ENCODE results near the gene FADS2. TPM values are rescaled to one million over a fixed set of nuclear protein-coding genes. Genes with fewer than 3 reads are reported as not detected.

The FADS2 gene
- total and polyA plus RNA-seq, 2 of the 13 experiments (the other 11 are each of a cell fraction or from before 2014, with no cell fraction given): 90.1 to 124 TPM

DNA sequence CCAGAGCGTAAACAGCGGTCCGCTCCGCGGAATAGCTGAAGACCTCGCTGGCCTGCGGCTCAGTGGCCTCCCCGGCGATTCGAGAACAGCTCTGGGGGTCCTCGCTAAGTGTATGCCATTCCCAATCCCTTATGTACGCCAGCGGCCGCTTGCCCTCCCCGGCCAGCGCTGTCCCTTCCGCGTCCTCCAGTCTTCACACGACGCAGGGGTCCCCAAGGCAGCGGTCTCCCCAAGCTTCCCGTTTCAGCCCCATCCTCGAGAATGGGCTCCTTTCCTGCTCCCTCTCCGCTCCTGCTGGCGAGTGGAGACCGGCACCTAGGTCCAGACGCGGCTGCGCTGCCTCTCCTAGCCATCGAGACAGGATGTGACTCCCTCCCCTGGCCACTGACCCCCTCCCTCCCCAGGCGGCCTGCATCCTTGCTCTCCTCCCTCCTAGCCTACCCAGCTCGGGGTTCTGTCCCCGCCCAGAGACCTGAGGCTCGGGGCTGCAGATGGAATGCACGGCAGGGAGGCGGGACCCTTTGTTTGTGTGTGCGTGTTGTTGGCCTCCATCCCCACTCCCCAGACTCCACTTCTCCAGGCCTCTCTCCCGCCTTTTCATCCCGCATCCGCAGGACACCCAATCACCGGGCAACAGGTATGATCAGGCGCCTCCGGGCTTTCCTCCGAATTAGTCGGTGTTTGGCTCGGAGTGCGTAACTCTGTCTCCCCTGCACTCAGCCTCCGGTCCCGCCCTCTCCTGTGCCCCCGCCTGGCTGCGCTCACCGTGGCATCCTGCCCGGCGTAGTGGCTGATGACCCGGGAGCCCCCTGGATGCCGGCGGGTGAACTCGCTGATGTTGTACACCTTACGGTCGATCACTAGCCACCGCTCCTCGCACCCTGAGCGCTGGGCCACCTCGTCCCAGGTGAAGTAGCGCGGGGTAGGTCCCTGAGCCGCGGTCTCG lies 12.0 kb upstream of the FADS2 start (continued):
- TF ChIP-seq, protein P1, sequence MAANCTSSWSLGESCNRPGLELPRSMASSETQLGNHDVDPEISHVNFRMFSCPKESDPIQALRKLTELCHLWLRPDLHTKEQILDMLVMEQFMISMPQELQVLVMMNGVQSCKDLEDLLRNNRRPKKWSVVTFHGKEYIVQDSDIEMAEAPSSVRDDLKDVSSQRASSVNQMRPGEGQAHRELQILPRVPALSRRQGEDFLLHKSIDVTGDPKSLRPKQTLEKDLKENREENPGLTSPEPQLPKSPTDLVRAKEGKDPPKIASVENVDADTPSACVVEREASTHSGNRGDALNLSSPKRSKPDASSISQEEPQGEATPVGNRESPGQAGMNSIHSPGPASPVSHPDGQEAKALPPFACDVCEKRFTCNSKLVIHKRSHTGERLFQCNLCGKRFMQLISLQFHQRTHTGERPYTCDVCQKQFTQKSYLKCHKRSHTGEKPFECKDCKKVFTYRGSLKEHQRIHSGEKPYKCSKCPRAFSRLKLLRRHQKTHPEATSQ (CRISPR knock-in tag; IDR thresholded peaks at IDR 0.05; ENCODE audit: borderline replicate concordance): 0 out of 2 replicates have a peak, but pooled peaks have one; percentile 3
- TF ChIP-seq ZNF451 (CRISPR knock-in tag; IDR thresholded peaks at IDR 0.05) (no peak), BRD4 (CRISPR knock-in tag; IDR thresholded peaks at IDR 0.05) (peak; percentile 49; the same call in 1 of the 2 replicates), HNRNPH1 (optimal IDR thresholded peaks at IDR 0.05; ENCODE audit: low read depth, low read length) (no peak), GATA4 (IDR thresholded peaks at IDR 0.05; ENCODE audit: borderline replicate concordance, low read depth) (no peak), ZFP36L2 (CRISPR knock-in tag; IDR thresholded peaks at IDR 0.05) (no peak), ZFY (CRISPR knock-in tag; IDR thresholded peaks at IDR 0.05) (peak; percentile 16; the same call in 1 of the 2 replicates), ZKSCAN5 (CRISPR knock-in tag; IDR thresholded peaks at IDR 0.05) (no peak), ZNF713 (CRISPR knock-in tag; IDR thresholded peaks at IDR 0.05) (no peak), FOXJ3 (CRISPR knock-in tag; IDR thresholded peaks at IDR 0.05; ENCODE audit: borderline replicate concordance) (no peak), FLYWCH1 (CRISPR knock-in tag; IDR thresholded peaks at IDR 0.05) (no peak)
- TF ChIP-seq, protein P2, sequence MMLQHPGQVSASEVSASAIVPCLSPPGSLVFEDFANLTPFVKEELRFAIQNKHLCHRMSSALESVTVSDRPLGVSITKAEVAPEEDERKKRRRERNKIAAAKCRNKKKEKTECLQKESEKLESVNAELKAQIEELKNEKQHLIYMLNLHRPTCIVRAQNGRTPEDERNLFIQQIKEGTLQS (CRISPR knock-in tag; IDR thresholded peaks at IDR 0.05): 0 out of 2 replicates have a peak, but pooled peaks have one; percentile 9
- TF ChIP-seq, protein P3, sequence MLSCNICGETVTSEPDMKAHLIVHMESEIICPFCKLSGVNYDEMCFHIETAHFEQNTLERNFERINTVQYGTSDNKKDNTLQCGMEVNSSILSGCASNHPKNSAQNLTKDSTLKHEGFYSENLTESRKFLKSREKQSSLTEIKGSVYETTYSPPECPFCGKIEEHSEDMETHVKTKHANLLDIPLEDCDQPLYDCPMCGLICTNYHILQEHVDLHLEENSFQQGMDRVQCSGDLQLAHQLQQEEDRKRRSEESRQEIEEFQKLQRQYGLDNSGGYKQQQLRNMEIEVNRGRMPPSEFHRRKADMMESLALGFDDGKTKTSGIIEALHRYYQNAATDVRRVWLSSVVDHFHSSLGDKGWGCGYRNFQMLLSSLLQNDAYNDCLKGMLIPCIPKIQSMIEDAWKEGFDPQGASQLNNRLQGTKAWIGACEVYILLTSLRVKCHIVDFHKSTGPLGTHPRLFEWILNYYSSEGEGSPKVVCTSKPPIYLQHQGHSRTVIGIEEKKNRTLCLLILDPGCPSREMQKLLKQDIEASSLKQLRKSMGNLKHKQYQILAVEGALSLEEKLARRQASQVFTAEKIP (CRISPR knock-in tag; IDR thresholded peaks at IDR 0.05; ENCODE audit: borderline replicate concordance): no peak
- TF ChIP-seq, protein P4, sequence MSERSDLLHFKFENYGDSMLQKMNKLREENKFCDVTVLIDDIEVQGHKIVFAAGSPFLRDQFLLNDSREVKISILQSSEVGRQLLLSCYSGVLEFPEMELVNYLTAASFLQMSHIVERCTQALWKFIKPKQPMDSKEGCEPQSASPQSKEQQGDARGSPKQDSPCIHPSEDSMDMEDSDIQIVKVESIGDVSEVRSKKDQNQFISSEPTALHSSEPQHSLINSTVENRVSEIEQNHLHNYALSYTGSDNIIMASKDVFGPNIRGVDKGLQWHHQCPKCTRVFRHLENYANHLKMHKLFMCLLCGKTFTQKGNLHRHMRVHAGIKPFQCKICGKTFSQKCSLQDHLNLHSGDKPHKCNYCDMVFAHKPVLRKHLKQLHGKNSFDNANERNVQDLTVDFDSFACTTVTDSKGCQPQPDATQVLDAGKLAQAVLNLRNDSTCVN (CRISPR knock-in tag; IDR thresholded peaks at IDR 0.05; ENCODE audit: borderline replicate concordance): no peak
- TF ChIP-seq, protein P5, sequence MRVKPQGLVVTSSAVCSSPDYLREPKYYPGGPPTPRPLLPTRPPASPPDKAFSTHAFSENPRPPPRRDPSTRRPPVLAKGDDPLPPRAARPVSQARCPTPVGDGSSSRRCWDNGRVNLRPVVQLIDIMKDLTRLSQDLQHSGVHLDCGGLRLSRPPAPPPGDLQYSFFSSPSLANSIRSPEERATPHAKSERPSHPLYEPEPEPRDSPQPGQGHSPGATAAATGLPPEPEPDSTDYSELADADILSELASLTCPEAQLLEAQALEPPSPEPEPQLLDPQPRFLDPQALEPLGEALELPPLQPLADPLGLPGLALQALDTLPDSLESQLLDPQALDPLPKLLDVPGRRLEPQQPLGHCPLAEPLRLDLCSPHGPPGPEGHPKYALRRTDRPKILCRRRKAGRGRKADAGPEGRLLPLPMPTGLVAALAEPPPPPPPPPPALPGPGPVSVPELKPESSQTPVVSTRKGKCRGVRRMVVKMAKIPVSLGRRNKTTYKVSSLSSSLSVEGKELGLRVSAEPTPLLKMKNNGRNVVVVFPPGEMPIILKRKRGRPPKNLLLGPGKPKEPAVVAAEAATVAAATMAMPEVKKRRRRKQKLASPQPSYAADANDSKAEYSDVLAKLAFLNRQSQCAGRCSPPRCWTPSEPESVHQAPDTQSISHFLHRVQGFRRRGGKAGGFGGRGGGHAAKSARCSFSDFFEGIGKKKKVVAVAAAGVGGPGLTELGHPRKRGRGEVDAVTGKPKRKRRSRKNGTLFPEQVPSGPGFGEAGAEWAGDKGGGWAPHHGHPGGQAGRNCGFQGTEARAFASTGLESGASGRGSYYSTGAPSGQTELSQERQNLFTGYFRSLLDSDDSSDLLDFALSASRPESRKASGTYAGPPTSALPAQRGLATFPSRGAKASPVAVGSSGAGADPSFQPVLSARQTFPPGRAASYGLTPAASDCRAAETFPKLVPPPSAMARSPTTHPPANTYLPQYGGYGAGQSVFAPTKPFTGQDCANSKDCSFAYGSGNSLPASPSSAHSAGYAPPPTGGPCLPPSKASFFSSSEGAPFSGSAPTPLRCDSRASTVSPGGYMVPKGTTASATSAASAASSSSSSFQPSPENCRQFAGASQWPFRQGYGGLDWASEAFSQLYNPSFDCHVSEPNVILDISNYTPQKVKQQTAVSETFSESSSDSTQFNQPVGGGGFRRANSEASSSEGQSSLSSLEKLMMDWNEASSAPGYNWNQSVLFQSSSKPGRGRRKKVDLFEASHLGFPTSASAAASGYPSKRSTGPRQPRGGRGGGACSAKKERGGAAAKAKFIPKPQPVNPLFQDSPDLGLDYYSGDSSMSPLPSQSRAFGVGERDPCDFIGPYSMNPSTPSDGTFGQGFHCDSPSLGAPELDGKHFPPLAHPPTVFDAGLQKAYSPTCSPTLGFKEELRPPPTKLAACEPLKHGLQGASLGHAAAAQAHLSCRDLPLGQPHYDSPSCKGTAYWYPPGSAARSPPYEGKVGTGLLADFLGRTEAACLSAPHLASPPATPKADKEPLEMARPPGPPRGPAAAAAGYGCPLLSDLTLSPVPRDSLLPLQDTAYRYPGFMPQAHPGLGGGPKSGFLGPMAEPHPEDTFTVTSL (CRISPR knock-in tag; IDR thresholded peaks at IDR 0.05; ENCODE audit: borderline replicate concordance): no peak
- TF ChIP-seq, protein P6, sequence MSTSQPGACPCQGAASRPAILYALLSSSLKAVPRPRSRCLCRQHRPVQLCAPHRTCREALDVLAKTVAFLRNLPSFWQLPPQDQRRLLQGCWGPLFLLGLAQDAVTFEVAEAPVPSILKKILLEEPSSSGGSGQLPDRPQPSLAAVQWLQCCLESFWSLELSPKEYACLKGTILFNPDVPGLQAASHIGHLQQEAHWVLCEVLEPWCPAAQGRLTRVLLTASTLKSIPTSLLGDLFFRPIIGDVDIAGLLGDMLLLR (CRISPR knock-in tag; IDR thresholded peaks at IDR 0.05): 0 out of 2 replicates have a peak, but pooled peaks have one; percentile 37

Data from HepG2 (cell line).